GM12878 (cell line): ENCODE measurements around the gene CFAP61. TPM values are rescaled to one million over a fixed set of nuclear protein-coding genes. Genes with fewer than 3 reads are reported as not detected.
"Not testable (repeated sequence)": the region's sequence is repeated elsewhere in the genome, so short reads cannot be mapped to it uniquely, and the experiment has no call there.

Experiments
- ATAC-seq: fragments of 200-7000 bp; cut with Tn5 transposase; 3 replicates; pipeline ENCODE4 v1.9.1; 2020; ENCODE audit warnings: mild to moderate bottlenecking, moderate library complexity
- BruUV-seq: library from RNA; stranded (reverse); fragments of 400-500 nt; replicated peaks from 2 replicates; lab custom pipeline; 2021; lab: Mats Ljungman, UMichigan
- CTCF ChIA-PET: fragments of 300-600 bp; sonication (Branson Sonifier 250); formaldehyde crosslinking; extraction: SDS; loops from one replicate; lab custom pipeline; 2021; ENCODE audit warnings: inconsistent platforms; lab: Yijun Ruan, JAX
- POLR2A ChIA-PET: fragments of 350-600 bp; formaldehyde crosslinking; extraction: SDS; loops from one replicate; lab custom pipeline; 2021; ENCODE audit warnings: inconsistent platforms; lab: Charles Lee
- RAD21 ChIA-PET: fragments of 300-600 bp; sonication (Branson Sonifier 250); formaldehyde crosslinking; loops from one replicate; lab custom pipeline; 2023; ENCODE audit warnings: antibody characterized with exemption; ENCODE audit not compliant: unreplicated experiment; lab: Charles Lee
- SMC1A ChIA-PET: fragments of 300-600 bp; sonication (Branson Sonifier 250); formaldehyde crosslinking; loops from one replicate; lab custom pipeline; 2023; ENCODE audit not compliant: unreplicated experiment, uncharacterized antibody; lab: Charles Lee
- DNase-seq: peaks from one replicate; pipeline ENCODE4 v3.0.0-alpha.2; 2011; ENCODE audit warnings: low read depth, low spot score
- FAIRE-seq: peaks from 3 replicates; lab custom pipeline; 2011; peaks lifted over from hg19 to GRCh38; lab: Jason Lieb, UNC
- H2AFZ ChIP-seq: 2 replicates; pipeline ENCODE4 v1.6.0; 2011; ENCODE audit warnings: low read depth, low read length, control low read depth; ENCODE audit not compliant: control insufficient read depth
- H3K27ac ChIP-seq: 2 replicates; pipeline ENCODE4 v1.5.1; 2011; ENCODE audit warnings: control low read depth; ENCODE audit not compliant: control insufficient read depth, insufficient read depth
- H3K27me3 ChIP-seq, 2 experiments: replicated peaks in 1 of 2; 2 replicates each; pipeline versions ENCODE4 v1.6.0 to v1.6.1; 2011; ENCODE audit warnings: low read length in 1 of 2; ENCODE audit not compliant: control insufficient read depth in 2 of 2, insufficient read depth in 2 of 2
- H3K36me3 ChIP-seq, 2 experiments: 2 replicates each; pipeline ENCODE4 v1.5.1; 2011; ENCODE audit warnings: low read length in 1 of 2; ENCODE audit not compliant: control insufficient read depth in 2 of 2, insufficient read depth in 2 of 2
- H3K4me1 ChIP-seq: 2 replicates; pipeline ENCODE4 v1.6.1; 2011; ENCODE audit warnings: mild to moderate bottlenecking, low read length, moderate library complexity, mixed read lengths; ENCODE audit not compliant: control insufficient read depth, insufficient read depth
- H3K4me2 ChIP-seq: 2 replicates; pipeline ENCODE4 v1.6.0; 2011; ENCODE audit warnings: control low read depth; ENCODE audit not compliant: control insufficient read depth, insufficient read depth
- H3K4me3 ChIP-seq: fragments of 200-600 bp; sonication (generic); 2 replicates; pipeline ENCODE4 v1.5.1; 2016
- H3K79me2 ChIP-seq: 2 replicates; pipeline ENCODE4 v1.6.0; 2011; ENCODE audit warnings: low read length; ENCODE audit not compliant: control insufficient read depth, insufficient read depth
- H3K9ac ChIP-seq: 2 replicates; pipeline ENCODE4 v1.8.0; 2011; ENCODE audit warnings: low read length, control low read depth, mixed read lengths; ENCODE audit not compliant: control insufficient read depth, insufficient read depth
- H3K9me3 ChIP-seq: replicated peaks from 3 replicates; pipeline ENCODE4 v1.5.1; 2011; ENCODE audit warnings: mild to moderate bottlenecking, low read length; ENCODE audit not compliant: control insufficient read depth, insufficient read depth
- H4K20me1 ChIP-seq: 2 replicates; pipeline ENCODE4 v1.6.0; 2011; ENCODE audit not compliant: control insufficient read depth, insufficient read depth
- CBFB ChIP-seq: IDR thresholded peaks from 2 replicates; pipeline ENCODE4 v1.6.1; 2016; ENCODE audit warnings: antibody characterized with exemption, low read depth
- EP300 ChIP-seq, 2 experiments: fragments of 150-350 bp in 1 of 2; IDR thresholded peaks; 2 replicates each; pipeline ENCODE4 v1.6.1; 2011 to 2012; ENCODE audit warnings: low read depth in 2 of 2, low read length in 2 of 2, borderline replicate concordance in 1 of 2, improper control_type of control experiment in 1 of 2, inconsistent platforms in 1 of 2; ENCODE audit not compliant: control insufficient read depth in 1 of 2
- FOS ChIP-seq: IDR thresholded peaks from 3 replicates; pipeline ENCODE4 v1.6.1; 2011; ENCODE audit warnings: borderline replicate concordance; ENCODE audit not compliant: insufficient read length; ENCODE audit errors: extremely low read depth
- FOXK2 ChIP-seq: fragments of 450-650 bp; IDR thresholded peaks from 2 replicates; pipeline ENCODE4 v1.6.1; 2017; ENCODE audit warnings: mild to moderate bottlenecking, moderate library complexity
- HDAC6 ChIP-seq: fragments of 200-600 bp; sonication (generic); IDR thresholded peaks from one replicate; pipeline ENCODE4 v1.8.0; 2017; ENCODE audit warnings: antibody characterized with exemption; ENCODE audit not compliant: unreplicated experiment
- KAT2A ChIP-seq: conservative IDR thresholded peaks from 2 replicates; pipeline ENCODE4 v1.6.1; 2011; ENCODE audit warnings: low read depth, low read length; ENCODE audit not compliant: control insufficient read depth
- KLF5 ChIP-seq: fragments of 450-650 bp; IDR thresholded peaks from 2 replicates; pipeline ENCODE4 v1.6.1; 2014; ENCODE audit warnings: mild to moderate bottlenecking; ENCODE audit not compliant: partially characterized antibody
- MXI1 ChIP-seq: fragments of 150-350 bp; IDR thresholded peaks from 2 replicates; pipeline ENCODE4 v1.6.1; 2011; ENCODE audit warnings: low read depth, mild to moderate bottlenecking, inconsistent platforms, low read length, improper control_type of control experiment
- PRDM15 ChIP-seq: fragments of 450-650 bp; formaldehyde crosslinking; IDR thresholded peaks from 2 replicates; pipeline ENCODE4 v1.4.0; 2020; ENCODE audit warnings: mild to moderate bottlenecking, moderate library complexity
- SMC3 ChIP-seq: IDR thresholded peaks from 2 replicates; pipeline ENCODE4 v1.6.1; 2011; ENCODE audit warnings: low read length, improper control_type of control experiment, borderline replicate concordance
- TARDBP ChIP-seq: IDR thresholded peaks from 2 replicates; pipeline ENCODE4 v1.6.1; 2016; ENCODE audit warnings: borderline replicate concordance
- TBL1XR1 ChIP-seq: IDR thresholded peaks from 2 replicates; pipeline ENCODE4 v1.6.1; 2012; ENCODE audit warnings: low read depth, low read length, improper control_type of control experiment
- WRNIP1 ChIP-seq: IDR thresholded peaks from 2 replicates; pipeline ENCODE4 v1.6.1; 2011; ENCODE audit warnings: low read depth, low read length, improper control_type of control experiment, borderline replicate concordance
- ZBED1 ChIP-seq: IDR thresholded peaks from 2 replicates; pipeline ENCODE4 v1.6.1; 2016; ENCODE audit warnings: borderline replicate concordance
- WGBS: methylation state at CpG from one replicate; pipeline ENCODE4 v1.1.6; 2016; ENCODE audit warnings: low lambda C conversion rate; ENCODE audit not compliant: insufficient replicate concordance, insufficient coverage; ENCODE audit errors: missing lambda C conversion rate; 5-methylcytosine and 5-hydroxymethylcytosine counted together
- in situ Hi-C: fragments of 300-500 bp; cut with MboI; formaldehyde crosslinking; loops from 9 replicates; pipeline ENCODE4 v1.14.3; 2018; ENCODE audit warnings: mixed read lengths
- intact Hi-C: fragments of 100-400 bp; cut with micrococcal nuclease; formaldehyde crosslinking; loops from one replicate; pipeline ENCODE4 v1.14.2; 2022; ENCODE audit not compliant: unreplicated experiment
- polyA plus RNA-seq, 11 experiments: library from polyadenylated mRNA; depleted of rRNA in 4 of 11; unstranded in 6 of 11; stranded (reverse) in 5 of 11; fragments of >200 nt; fragmentation: Nextera tagmentation in 4 of 11; fragmentation: Illumina TruSeq in 1 of 11; extraction: Ambion mirVana in 4 of 11; extraction: Trizol in 1 of 11; gene quantifications; 1 replicate in 1 of 11; 2 replicates in 10 of 11; pipeline versions ENCODE4 v1.2.1 to v1.2.3, GENCODE V29; 2011 to 2016; ENCODE audit warnings: inconsistent platforms in 2 of 11, missing spikeins in 2 of 11, low read depth in 1 of 11
- total RNA-seq, 4 experiments: library from RNA; depleted of rRNA in 3 of 4; stranded (reverse); fragments of >200 nt in 3 of 4; fragmentation: Illumina TruSeq in 1 of 4; extraction: Trizol in 1 of 4; gene quantifications; 2 replicates each; pipeline versions ENCODE4 v1.2.1 to v1.2.3, GENCODE V29; 2013 to 2021

CFAP61 gene
- total and polyA plus RNA-seq, 10 of the 15 experiments (the other 5 are each of a cell fraction or from before 2014, with no cell fraction given) = 0.11 to 0.41 (median 0.24) TPM; not detected in 7

- Histone ChIP-seq H2AFZ (no peak overlapping the region), H3K4me1 (no peaks in the 10 kb centered on the region), H3K9ac (no peak overlapping the region), H3K9me3 (no peaks in the 10 kb centered on the region), H3K27ac (no peak overlapping the region), H3K27me3 (peaks cover 0 to 3% of the 10 kb centered on the region in 2 experiments; a peak in 3 of 4 replicates), H3K36me3 (no peaks in the 10 kb centered on the region), H4K20me1 (no peaks in the 10 kb centered on the region), H3K4me3 (no peak overlapping the region), H3K4me2 (no peak overlapping the region), H3K79me2 (no peaks in the 10 kb centered on the region)
- intact Hi-C loops (no loop called here), in situ Hi-C loops (no loop called here)
- 47% methylated on average over 2 of the region's 2 CpGs for WGBS
- ATAC-seq (no peak), DNase-seq (no peak), FAIRE-seq (no peak)
- CTCF ChIA-PET = no interaction called here
- POLR2A ChIA-PET = no interaction called here
- SMC1A ChIA-PET = interaction anchor here (1.3 kb wide), 1 partner anchor 36 kb away, joined by 3 read pairs; no protein-coding TSS in a partner anchor
- RAD21 ChIA-PET = no interaction called here
- no TSS peak for BruUV-seq
- TF ChIP-seq FOS (no peak), TBL1XR1 (no peak), HDAC6 (no peak), MXI1 (no peak), KAT2A (no peak), ZBED1 (no peak), PRDM15 (CRISPR knock-in tag) (no peak), CBFB (no peak), FOXK2 (no peak), KLF5 (no peak), WRNIP1 (no peak), SMC3 (no peak), TARDBP (no peak), EP300 (IDR thresholded peaks at IDR 0.05; ENCODE audit: borderline replicate concordance in 1 of 2, control insufficient read depth in 1 of 2, low read depth in 2 of 2, low read length in 2 of 2) (no peak)
- TF ChIP-seq, all 136 proteins: peak for 0
Measured at GRCh38 chr20:20103486-20103885, 51.2 kb downstream of the CFAP61 start.

- FAIRE-seq, intact Hi-C loops, H4K20me1 ChIP-seq, RAD21 ChIA-PET, DNase-seq, SMC1A ChIA-PET, H3K27ac ChIP-seq, H3K4me3 ChIP-seq, H3K9me3 ChIP-seq, H3K4me2 ChIP-seq, H3K4me1 ChIP-seq, POLR2A ChIA-PET, in situ Hi-C loops, H3K36me3 ChIP-seq, H2AFZ ChIP-seq, BruUV-seq, CTCF ChIA-PET, H3K79me2 ChIP-seq, H3K9ac ChIP-seq, ATAC-seq, H3K27me3 ChIP-seq: not testable (repeated sequence)
- 0% methylated on average over 1 of the region's 1 CpG for WGBS
Measured at GRCh38 chr20:20123187-20123586, 70.9 kb downstream of the CFAP61 start.
